Right atrium auricular region (tissue), 2 donors: ENCODE data around the gene SCN8A. TPM values are rescaled to one million over a fixed set of nuclear protein-coding genes. Genes with fewer than 3 reads are reported as not detected.

Experiments
- DNase-seq: peaks from one replicate; pipeline ENCODE4 v3.0.0-alpha.2; 2019; ENCODE audit warnings: low spot score
- H3K27ac ChIP-seq, 2 donors: fragments of 200-600 bp; sonication (generic); 1 replicate in 1 of 2; 2 replicates in 1 of 2; pipeline ENCODE4 v1.5.1; 2016 to 2019
- H3K27me3 ChIP-seq, 2 donors: fragments of 200-600 bp; sonication (generic); one replicate each; pipeline versions ENCODE4 v1.5.1 to v1.6.0; 2017 to 2019
- H3K36me3 ChIP-seq: fragments of 200-600 bp; sonication (generic); one replicate; pipeline ENCODE4 v1.5.1; 2016
- H3K4me1 ChIP-seq, 2 donors: fragments of 200-600 bp; sonication (generic); one replicate each; pipeline versions ENCODE4 v1.5.1 to v1.6.0; 2017 to 2019
- H3K4me3 ChIP-seq, 2 donors: fragments of 200-600 bp; sonication (generic); 1 replicate in 1 of 2; 2 replicates in 1 of 2; pipeline ENCODE4 v1.5.1; 2017 to 2019; ENCODE audit warnings: mild to moderate bottlenecking in 1 of 2, moderate library complexity in 1 of 2
- H3K9me3 ChIP-seq, 2 donors: fragments of 200-600 bp; sonication (generic); one replicate each; pipeline ENCODE4 v1.5.1; 2019
- CTCF ChIP-seq, 2 donors: fragments of 200-600 bp; sonication (generic); IDR thresholded peaks; one replicate each; pipeline ENCODE4 v1.5.1; 2019; ENCODE audit warnings: antibody characterized with exemption in 2 of 2
- total RNA-seq, 2 donors: library from RNA; depleted of rRNA; stranded (reverse); fragments of >200 nt; gene quantifications; one replicate each; pipeline ENCODE4 v1.1.0, GENCODE V29; 2016

SCN8A gene
- total RNA-seq, 2 donors from 2014 or later = 0.19 to 0.24 TPM

GRCh38 chr12:51836041-51836826, 245.2 kb downstream of the SCN8A start:
- no peak overlapping the region for H3K27ac ChIP-seq
- no peak overlapping the region for H3K4me3 ChIP-seq
- TF ChIP-seq CTCF (IDR thresholded peaks at IDR 0.05) = no peak
- H3K27me3 ChIP-seq = no peaks in the 10 kb centered on the region
- no peaks in the 10 kb centered on the region for H3K9me3 ChIP-seq
- no peaks in the 10 kb centered on the region for H3K36me3 ChIP-seq
- no peak for DNase-seq
- peaks cover 0 to 12% of the 10 kb centered on the region in 2 donors for H3K4me1 ChIP-seq

- no peak for TF ChIP-seq CTCF (IDR thresholded peaks at IDR 0.05)
- H3K27ac ChIP-seq = no peak overlapping the region
- no peaks in the 10 kb centered on the region for H3K27me3 ChIP-seq
- no peak for DNase-seq
- H3K9me3 ChIP-seq = no peaks in the 10 kb centered on the region
- H3K36me3 ChIP-seq = no peaks in the 10 kb centered on the region
- peaks cover 0 to 12% of the 10 kb centered on the region in 2 donors for H3K4me1 ChIP-seq
- H3K4me3 ChIP-seq = no peak overlapping the region
These were observed 245.8 kb downstream of the SCN8A start for GRCh38 chr12:51836827-51837173.

- Histone ChIP-seq H3K9me3 (no peaks in the 10 kb centered on the region), H3K4me3 (no peak overlapping the region), H3K27ac (no peak overlapping the region), H3K36me3 (no peaks in the 10 kb centered on the region), H3K4me1 (peaks cover 0 to 12% of the 10 kb centered on the region in 2 donors), H3K27me3 (no peaks in the 10 kb centered on the region)
- no peak for DNase-seq
- no peak for TF ChIP-seq CTCF (IDR thresholded peaks at IDR 0.05)
These were observed 246.3 kb downstream of the SCN8A start for GRCh38 chr12:51837286-51837685.

- H3K9me3 ChIP-seq = no peaks in the 10 kb centered on the region
- H3K36me3 ChIP-seq = no peaks in the 10 kb centered on the region
- H3K4me1 ChIP-seq = peaks cover 0 to 12% of the 10 kb centered on the region in 2 donors
- DNase-seq = no peak
- no peak overlapping the region for H3K4me3 ChIP-seq
- H3K27ac ChIP-seq = no peak overlapping the region
- H3K27me3 ChIP-seq = no peaks in the 10 kb centered on the region
- TF ChIP-seq CTCF (IDR thresholded peaks at IDR 0.05) = no peak
These were observed 247.0 kb downstream of the SCN8A start for GRCh38 chr12:51838036-51838435.

GRCh38 chr12:51838762-51839161, 247.7 kb downstream of the SCN8A start:
- no peak overlapping the region for H3K27ac ChIP-seq
- H3K4me3 ChIP-seq = no peak overlapping the region
- H3K27me3 ChIP-seq = no peaks in the 10 kb centered on the region
- no peak for DNase-seq
- no peaks in the 10 kb centered on the region for H3K36me3 ChIP-seq
- H3K9me3 ChIP-seq = no peaks in the 10 kb centered on the region
- peaks cover 0 to 12% of the 10 kb centered on the region in 2 donors for H3K4me1 ChIP-seq
- TF ChIP-seq CTCF (IDR thresholded peaks at IDR 0.05) = no peak
